Measurements from ENCODE around the gene VASP. TPM values are rescaled to one million over a fixed set of nuclear protein-coding genes. Genes with fewer than 3 reads are reported as not detected.
"Not testable (repeated sequence)": the region's sequence is repeated elsewhere in the genome, so short reads cannot be mapped to it uniquely, and the experiment has no call there.

VASP gene
- total RNA-seq, 1 donor = 71.3 TPM

DNA sequence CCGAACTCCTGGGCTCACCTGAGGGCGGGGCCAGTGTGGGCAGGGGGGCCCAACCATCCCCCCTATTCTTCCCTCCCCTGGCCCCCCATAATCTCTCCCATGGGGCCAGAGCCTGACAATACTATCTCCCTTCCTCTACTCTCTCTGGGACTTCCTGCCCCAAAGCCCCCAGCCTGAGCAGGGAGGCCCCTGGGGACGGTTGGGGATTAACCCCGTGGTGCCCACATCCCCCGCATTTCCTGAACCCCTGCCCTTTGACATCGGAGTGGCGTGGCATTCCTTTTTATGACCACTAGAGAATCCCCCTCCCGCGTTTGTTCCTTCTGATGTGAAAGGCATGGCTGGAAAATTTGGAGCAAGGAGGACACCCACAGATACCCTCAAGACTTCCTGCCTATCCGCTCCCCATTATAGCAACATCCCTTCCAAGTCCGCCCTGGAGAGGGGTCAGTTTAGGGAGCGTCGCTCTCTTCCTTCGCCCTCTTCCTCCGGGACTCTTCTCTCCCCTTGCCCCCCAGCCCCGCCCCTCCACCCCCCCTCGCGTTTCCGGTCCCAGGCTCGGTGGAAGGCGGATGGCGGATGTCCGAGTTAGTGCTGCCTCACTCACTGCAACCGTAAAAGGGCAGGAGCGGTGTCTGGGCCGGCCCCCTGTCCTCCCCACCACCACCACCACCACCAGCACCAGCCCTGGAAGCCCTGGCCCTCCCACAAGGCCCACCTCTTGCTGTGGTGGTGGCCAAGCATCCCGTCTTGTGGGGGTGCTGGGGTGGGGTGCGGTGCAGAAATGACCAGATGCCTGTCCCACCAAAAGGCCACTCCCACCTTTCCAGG is 1.8 kb downstream of the VASP start:
- H3K9me3 ChIP-seq (ENCODE audit: low read depth, low read length) = no peaks in the 10 kb centered on the region
- DNase-seq (ENCODE audit: insufficient read length, low spot score, missing footprints) = peak; percentile 97
- peak overlapping the region; percentile 100 for H3K4me2 ChIP-seq (ENCODE audit: insufficient read depth, low read length)
- peak overlapping the region; percentile 53 for H3K27ac ChIP-seq (ENCODE audit: low read depth, low read length)
- H3K4me3 ChIP-seq (ENCODE audit: insufficient read depth, low read length) = peak overlapping the region; percentile 90
- peaks cover 36% of the 10 kb centered on the region for H4K20me1 ChIP-seq (ENCODE audit: insufficient read depth, low read length)
- no peaks in the 10 kb centered on the region for H3K27me3 ChIP-seq (ENCODE audit: insufficient read depth, low read length)
- H2AFZ ChIP-seq (ENCODE audit: low read length) = no peak overlapping the region
- no peak for TF ChIP-seq CTCF (IDR thresholded peaks at IDR 0.05; ENCODE audit: extremely low read depth, low read depth, low read length)
- H3K79me2 ChIP-seq (ENCODE audit: insufficient read depth, low read length) = peaks cover 65% of the 10 kb centered on the region
- H3K36me3 ChIP-seq (ENCODE audit: insufficient read depth, low read length) = peaks cover 6% of the 10 kb centered on the region
- H3K4me1 ChIP-seq (ENCODE audit: insufficient read depth, low read length) = peaks cover 20% of the 10 kb centered on the region

- H3K9me3 ChIP-seq (ENCODE audit: low read depth, low read length) = no peaks in the 10 kb centered on the region
- TF ChIP-seq CTCF (IDR thresholded peaks at IDR 0.05; ENCODE audit: extremely low read depth, low read depth, low read length) = no peak
- H3K27ac ChIP-seq (ENCODE audit: low read depth, low read length) = peak overlapping the region; percentile 25
- H3K27me3 ChIP-seq (ENCODE audit: insufficient read depth, low read length) = no peaks in the 10 kb centered on the region
- no peak for DNase-seq (ENCODE audit: insufficient read length, low spot score, missing footprints)
- H2AFZ ChIP-seq (ENCODE audit: low read length) = no peak overlapping the region
- peaks cover 42% of the 10 kb centered on the region for H4K20me1 ChIP-seq (ENCODE audit: insufficient read depth, low read length)
- peaks cover 71% of the 10 kb centered on the region for H3K79me2 ChIP-seq (ENCODE audit: insufficient read depth, low read length)
- peak overlapping the region; percentile 90 for H3K4me3 ChIP-seq (ENCODE audit: insufficient read depth, low read length)
- H3K4me1 ChIP-seq (ENCODE audit: insufficient read depth, low read length) = peaks cover 20% of the 10 kb centered on the region
- peaks cover 6% of the 10 kb centered on the region for H3K36me3 ChIP-seq (ENCODE audit: insufficient read depth, low read length)
- peak overlapping the region; percentile 100 for H3K4me2 ChIP-seq (ENCODE audit: insufficient read depth, low read length)
Observed at GRCh38 chr19:45509692-45510015, 2.4 kb downstream of the VASP start.

GRCh38 chr19:45510352-45510751 is 3.1 kb downstream of the VASP start:
- peak overlapping the region; percentile 100 for H3K4me2 ChIP-seq (ENCODE audit: insufficient read depth, low read length)

GRCh38 chr19:45511074-45511473 is 3.8 kb downstream of the VASP start:
- no peak for DNase-seq (ENCODE audit: insufficient read length, low spot score, missing footprints)
- Histone ChIP-seq H3K4me1 (ENCODE audit: insufficient read depth, low read length) (peaks cover 12% of the 10 kb centered on the region), H3K4me2 (ENCODE audit: insufficient read depth, low read length) (no peak overlapping the region), H3K27ac (ENCODE audit: low read depth, low read length) (no peak overlapping the region), H3K36me3 (ENCODE audit: insufficient read depth, low read length) (peaks cover 6% of the 10 kb centered on the region), H4K20me1 (ENCODE audit: insufficient read depth, low read length) (peaks cover 56% of the 10 kb centered on the region), H2AFZ (ENCODE audit: low read length) (no peak overlapping the region), H3K9me3 (ENCODE audit: low read depth, low read length) (no peaks in the 10 kb centered on the region), H3K79me2 (ENCODE audit: insufficient read depth, low read length) (peaks cover 85% of the 10 kb centered on the region), H3K4me3 (ENCODE audit: insufficient read depth, low read length) (no peak overlapping the region), H3K27me3 (ENCODE audit: insufficient read depth, low read length) (no peaks in the 10 kb centered on the region)
- no peak for TF ChIP-seq CTCF (IDR thresholded peaks at IDR 0.05; ENCODE audit: extremely low read depth, low read depth, low read length)

More at GRCh38 chr19:45510352-45510751, 3.1 kb downstream of the VASP start:
- not testable (repeated sequence) for H3K9me3 ChIP-seq (ENCODE audit: low read depth, low read length); H3K27me3 ChIP-seq (ENCODE audit: insufficient read depth, low read length); H2AFZ ChIP-seq (ENCODE audit: low read length); DNase-seq (ENCODE audit: insufficient read length, low spot score, missing footprints); H3K36me3 ChIP-seq (ENCODE audit: insufficient read depth, low read length); H3K4me3 ChIP-seq (ENCODE audit: insufficient read depth, low read length); H3K27ac ChIP-seq (ENCODE audit: low read depth, low read length)
- Histone ChIP-seq H3K79me2 (ENCODE audit: insufficient read depth, low read length) (peaks cover 78% of the 10 kb centered on the region), H3K4me1 (ENCODE audit: insufficient read depth, low read length) (peaks cover 15% of the 10 kb centered on the region), H4K20me1 (ENCODE audit: insufficient read depth, low read length) (peaks cover 49% of the 10 kb centered on the region)
